H1 (cell line): ENCODE results near the gene NKIRAS2. TPM values are rescaled to one million over a fixed set of nuclear protein-coding genes. Genes with fewer than 3 reads are reported as not detected.

Source experiments
- CHD7 ChIP-seq: fragments of 300-600 bp; sonication (generic); IDR thresholded peaks from 2 replicates; pipeline ENCODE4 v1.7.1; 2012; ENCODE audit warnings: low read length, moderate library complexity, mild to moderate bottlenecking, inconsistent platforms; ENCODE audit not compliant: insufficient replicate concordance
- EGR1 ChIP-seq: IDR thresholded peaks from 2 replicates; pipeline ENCODE4 v1.6.1; 2011; ENCODE audit warnings: low read depth, low read length, borderline replicate concordance
- JUND ChIP-seq: IDR thresholded peaks from 2 replicates; pipeline ENCODE4 v1.6.1; 2011; ENCODE audit warnings: mild to moderate bottlenecking, improper control_type of control experiment, low read length
- SIN3A ChIP-seq, 2 experiments: IDR thresholded peaks in 1 of 2; conservative IDR thresholded peaks in 1 of 2; 2 replicates each; pipeline ENCODE4 v1.6.1; 2011 to 2012; ENCODE audit warnings: low read length in 2 of 2, improper control_type of control experiment in 1 of 2, low read depth in 1 of 2, mild to moderate bottlenecking in 1 of 2
- polyA plus RNA-seq, 7 experiments: library from polyadenylated mRNA; depleted of rRNA in 3 of 7; stranded (reverse) in 5 of 7; unstranded in 2 of 7; fragments of >200 nt in 5 of 7; fragments of 200-250 nt in 2 of 7; gene quantifications; 1 replicate in 5 of 7; 2 replicates in 1 of 7; 4 replicates in 1 of 7; pipeline versions ENCODE4 v1.2.1 to v1.2.3, GENCODE V29; 2011 to 2013; ENCODE audit warnings: missing spikeins in 2 of 7, mixed read lengths in 2 of 7
- total RNA-seq: library from RNA; stranded (reverse); fragmentation: NEBNext Ultra II Directional; extraction: Animal tissue kit (Norgen Biotek cat#: 25700); gene quantifications from 2 replicates; pipeline ENCODE4 v1.2.1, GENCODE V29; 2021

NKIRAS2 gene
- total and polyA plus RNA-seq, 2 of the 8 experiments (the other 6 are each of a cell fraction or from before 2014, with no cell fraction given), result 34.5 to 51.1 TPM

GRCh38 chr17:41987642-41988041 is 32.2 kb upstream of the NKIRAS2 start (continued):
- TF ChIP-seq SIN3A (conservative IDR thresholded peaks at IDR 0.05 in 1 of 2, IDR thresholded peaks at IDR 0.05 in 1 of 2; ENCODE audit: low read depth in 1 of 2, low read length in 2 of 2) (no peak), CHD7 (no peak), JUND (no peak), EGR1 (no peak)
- TF ChIP-seq, all 59 proteins: peak for 0
